IMR-90 (cell line): ENCODE data around the gene MLYCD.

ENCODE experiments used
- POLR2A ChIP-seq: IDR thresholded peaks from 2 replicates; pipeline ENCODE4 v1.6.1; 2012; ENCODE audit warnings: mild to moderate bottlenecking, low read depth, low read length
- RCOR1 ChIP-seq: IDR thresholded peaks from 2 replicates; pipeline ENCODE4 v1.6.1; 2012; ENCODE audit warnings: mild to moderate bottlenecking, low read length, improper control_type of control experiment; ENCODE audit not compliant: insufficient replicate concordance
- RFX5 ChIP-seq: IDR thresholded peaks from 2 replicates; pipeline ENCODE4 v1.8.0; 2012; ENCODE audit warnings: low read depth, mild to moderate bottlenecking, low read length, moderate library complexity
- TF ChIP-seq, protein P1 (sequence below): fragments of 150-350 bp; IDR thresholded peaks from 2 replicates; pipeline ENCODE4 v1.6.1; 2017; ENCODE audit warnings: mild to moderate bottlenecking, antibody characterized with exemption, low read length, low read depth
- TF ChIP-seq, protein P2 (sequence below): conservative IDR thresholded peaks from 2 replicates; pipeline ENCODE4 v1.5.1; 2012; ENCODE audit warnings: mild to moderate bottlenecking, low read depth, low read length, improper control_type of control experiment

DNA sequence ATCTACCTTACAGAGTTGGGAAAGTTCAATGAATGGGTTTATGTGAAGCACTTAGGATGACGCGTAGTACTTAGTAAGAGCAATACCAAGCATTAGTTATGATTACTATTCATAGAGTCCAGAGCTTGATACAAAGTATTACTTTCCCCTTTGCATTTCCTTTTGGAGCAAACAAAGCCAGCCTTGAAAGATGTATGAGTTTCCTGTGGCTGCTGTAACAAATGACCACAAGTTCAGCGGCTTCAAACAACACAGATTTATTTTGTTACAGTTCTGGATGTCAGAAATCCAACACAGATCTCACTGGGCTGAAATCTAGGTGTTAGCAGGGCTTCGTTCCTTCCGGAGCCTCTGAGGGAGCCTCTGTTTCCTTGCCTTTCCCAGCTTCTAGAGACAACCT, 8.6 kb upstream of the MLYCD start:
- TF ChIP-seq, protein P1, sequence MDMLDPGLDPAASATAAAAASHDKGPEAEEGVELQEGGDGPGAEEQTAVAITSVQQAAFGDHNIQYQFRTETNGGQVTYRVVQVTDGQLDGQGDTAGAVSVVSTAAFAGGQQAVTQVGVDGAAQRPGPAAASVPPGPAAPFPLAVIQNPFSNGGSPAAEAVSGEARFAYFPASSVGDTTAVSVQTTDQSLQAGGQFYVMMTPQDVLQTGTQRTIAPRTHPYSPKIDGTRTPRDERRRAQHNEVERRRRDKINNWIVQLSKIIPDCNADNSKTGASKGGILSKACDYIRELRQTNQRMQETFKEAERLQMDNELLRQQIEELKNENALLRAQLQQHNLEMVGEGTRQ: no peak
- TF ChIP-seq POLR2A: no peak
- TF ChIP-seq, protein P2, sequence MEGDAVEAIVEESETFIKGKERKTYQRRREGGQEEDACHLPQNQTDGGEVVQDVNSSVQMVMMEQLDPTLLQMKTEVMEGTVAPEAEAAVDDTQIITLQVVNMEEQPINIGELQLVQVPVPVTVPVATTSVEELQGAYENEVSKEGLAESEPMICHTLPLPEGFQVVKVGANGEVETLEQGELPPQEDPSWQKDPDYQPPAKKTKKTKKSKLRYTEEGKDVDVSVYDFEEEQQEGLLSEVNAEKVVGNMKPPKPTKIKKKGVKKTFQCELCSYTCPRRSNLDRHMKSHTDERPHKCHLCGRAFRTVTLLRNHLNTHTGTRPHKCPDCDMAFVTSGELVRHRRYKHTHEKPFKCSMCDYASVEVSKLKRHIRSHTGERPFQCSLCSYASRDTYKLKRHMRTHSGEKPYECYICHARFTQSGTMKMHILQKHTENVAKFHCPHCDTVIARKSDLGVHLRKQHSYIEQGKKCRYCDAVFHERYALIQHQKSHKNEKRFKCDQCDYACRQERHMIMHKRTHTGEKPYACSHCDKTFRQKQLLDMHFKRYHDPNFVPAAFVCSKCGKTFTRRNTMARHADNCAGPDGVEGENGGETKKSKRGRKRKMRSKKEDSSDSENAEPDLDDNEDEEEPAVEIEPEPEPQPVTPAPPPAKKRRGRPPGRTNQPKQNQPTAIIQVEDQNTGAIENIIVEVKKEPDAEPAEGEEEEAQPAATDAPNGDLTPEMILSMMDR: no peak
- TF ChIP-seq RCOR1: no peak
- no peak for TF ChIP-seq RFX5
